ENCODE measurements around the gene SDR9C7.
"Not testable (repeated sequence)": the region's sequence is repeated elsewhere in the genome, so short reads cannot be mapped to it uniquely, and the experiment has no call there.

Gene SDR9C7

DNA sequence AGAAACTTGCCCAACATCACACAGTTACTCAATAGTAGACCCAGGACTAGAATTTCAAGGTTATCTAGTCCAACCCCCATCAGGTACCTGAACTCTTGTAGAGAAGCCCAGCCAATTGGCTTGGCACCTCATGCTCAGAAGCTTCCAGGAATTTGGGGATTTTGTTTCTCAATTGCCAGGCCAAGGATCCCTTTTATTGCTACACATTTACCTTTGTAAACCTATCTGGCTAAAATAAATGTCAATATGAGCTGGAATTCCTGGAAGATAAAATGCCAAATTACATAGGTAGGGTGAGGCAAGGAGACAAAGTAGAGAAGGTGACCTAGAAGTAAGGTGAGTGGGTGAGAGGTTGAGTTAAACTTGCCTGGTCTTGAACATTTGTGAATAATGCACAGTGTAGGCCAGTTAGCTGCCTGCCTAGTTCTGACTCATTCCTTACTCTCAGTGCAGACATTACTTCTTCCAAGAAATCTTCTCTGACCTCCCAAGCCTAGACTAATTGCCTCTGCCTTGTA is 36.3 kb downstream of the SDR9C7 start:
- POLR2A ChIA-PET, result interaction anchor here (0.8 kb wide), 1 partner anchor 173 kb away, joined by 3 read pairs; no protein-coding TSS in a partner anchor
- CTCF ChIA-PET, result no interaction called here
- TF ChIP-seq HDGF (IDR thresholded peaks at IDR 0.05; ENCODE audit: borderline replicate concordance) (no peak), BHLHE40 (IDR thresholded peaks at IDR 0.05; ENCODE audit: borderline replicate concordance) (no peak), CTBP1 (IDR thresholded peaks at IDR 0.05; ENCODE audit: borderline replicate concordance) (no peak), FOXA1 (IDR thresholded peaks at IDR 0.05) (no peak), ZNF384 (IDR thresholded peaks at IDR 0.05) (no peak), FOXM1 (IDR thresholded peaks at IDR 0.05; ENCODE audit: borderline replicate concordance) (no peak), SP1 (IDR thresholded peaks at IDR 0.05) (no peak), SUZ12 (IDR thresholded peaks at IDR 0.05) (no peak), ARNT (IDR thresholded peaks at IDR 0.05) (no peak), ELF4 (IDR thresholded peaks at IDR 0.05) (no peak), TARDBP (IDR thresholded peaks at IDR 0.05) (no peak), NFRKB (IDR thresholded peaks at IDR 0.05) (no peak), L3MBTL2 (conservative IDR thresholded peaks at IDR 0.05) (no peak), FOXK2 (IDR thresholded peaks at IDR 0.05) (no peak), LEF1 (IDR thresholded peaks at IDR 0.05; ENCODE audit: borderline replicate concordance) (no peak)
- TF ChIP-seq, protein P1, sequence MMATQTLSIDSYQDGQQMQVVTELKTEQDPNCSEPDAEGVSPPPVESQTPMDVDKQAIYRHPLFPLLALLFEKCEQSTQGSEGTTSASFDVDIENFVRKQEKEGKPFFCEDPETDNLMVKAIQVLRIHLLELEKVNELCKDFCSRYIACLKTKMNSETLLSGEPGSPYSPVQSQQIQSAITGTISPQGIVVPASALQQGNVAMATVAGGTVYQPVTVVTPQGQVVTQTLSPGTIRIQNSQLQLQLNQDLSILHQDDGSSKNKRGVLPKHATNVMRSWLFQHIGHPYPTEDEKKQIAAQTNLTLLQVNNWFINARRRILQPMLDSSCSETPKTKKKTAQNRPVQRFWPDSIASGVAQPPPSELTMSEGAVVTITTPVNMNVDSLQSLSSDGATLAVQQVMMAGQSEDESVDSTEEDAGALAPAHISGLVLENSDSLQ (IDR thresholded peaks at IDR 0.05), result no peak
- no peak for DNase-seq (ENCODE audit: extremely low spot score)

DNA sequence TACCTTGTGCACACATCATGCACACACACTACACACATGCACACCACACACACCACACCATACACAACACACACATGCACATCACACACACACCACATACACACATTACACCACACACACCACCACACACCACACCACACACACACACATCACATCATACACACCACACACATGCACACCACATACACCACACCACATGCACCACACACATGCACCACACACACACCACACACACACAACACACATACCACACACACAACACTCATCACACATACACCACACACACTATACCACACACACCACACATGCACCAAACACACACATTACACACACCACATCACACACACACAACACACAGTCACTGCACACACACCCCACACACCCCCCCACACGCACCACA is 38.1 kb downstream of the SDR9C7 start:
- ChIA-PET POLR2A (no interaction called here), CTCF (no interaction called here)
- TF ChIP-seq FOXA1 (IDR thresholded peaks at IDR 0.05), result no peak
- no peak for TF ChIP-seq NFRKB (IDR thresholded peaks at IDR 0.05)
- TF ChIP-seq FOXM1 (IDR thresholded peaks at IDR 0.05; ENCODE audit: borderline replicate concordance), result no peak
- no peak for TF ChIP-seq ZNF384 (IDR thresholded peaks at IDR 0.05)
- no peak for TF ChIP-seq L3MBTL2 (conservative IDR thresholded peaks at IDR 0.05)
- no peak for TF ChIP-seq FOXK2 (IDR thresholded peaks at IDR 0.05)
- no peak for TF ChIP-seq LEF1 (IDR thresholded peaks at IDR 0.05; ENCODE audit: borderline replicate concordance)
- TF ChIP-seq CTBP1 (IDR thresholded peaks at IDR 0.05; ENCODE audit: borderline replicate concordance), result no peak
- TF ChIP-seq BHLHE40 (IDR thresholded peaks at IDR 0.05; ENCODE audit: borderline replicate concordance), result no peak
- TF ChIP-seq, protein P1 (IDR thresholded peaks at IDR 0.05), result no peak
- no peak for TF ChIP-seq HDGF (IDR thresholded peaks at IDR 0.05; ENCODE audit: borderline replicate concordance)
- no peak for TF ChIP-seq TARDBP (IDR thresholded peaks at IDR 0.05)
- TF ChIP-seq ARNT (IDR thresholded peaks at IDR 0.05), result no peak
- no peak for DNase-seq (ENCODE audit: extremely low spot score)

DNA sequence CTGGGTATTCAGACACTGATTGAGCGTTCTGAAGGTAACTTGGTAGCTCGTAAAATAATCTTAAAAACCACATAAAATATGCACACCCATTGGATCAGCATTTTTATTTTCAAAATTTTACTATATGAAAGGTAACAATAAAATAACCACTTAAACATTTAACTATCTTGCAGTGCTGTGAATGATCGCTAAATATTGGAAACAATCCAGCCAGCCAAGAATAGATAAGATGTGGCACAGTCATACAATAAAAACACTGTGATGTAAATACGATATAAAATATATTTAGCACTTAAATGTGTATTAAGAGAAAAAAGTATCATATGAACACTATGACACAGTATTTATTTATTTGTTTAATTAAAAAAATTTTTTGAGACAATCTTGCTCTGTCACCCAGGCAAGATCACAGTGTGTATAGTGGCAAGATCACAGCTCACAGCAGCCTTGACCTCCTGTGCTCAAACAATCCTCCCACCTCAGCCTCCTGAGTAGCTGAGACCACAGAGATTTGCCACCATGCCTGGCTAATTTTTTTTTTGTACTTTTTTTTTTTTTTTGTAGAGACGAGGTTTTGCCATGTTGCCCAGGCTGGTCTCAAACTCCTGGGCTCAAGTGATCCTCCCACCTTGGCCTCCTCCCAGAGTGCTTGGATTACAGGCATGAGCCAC is 39.4 kb downstream of the SDR9C7 start:
- TF ChIP-seq FOXA1 (IDR thresholded peaks at IDR 0.05) (no peak), ELF4 (IDR thresholded peaks at IDR 0.05) (no peak), TARDBP (IDR thresholded peaks at IDR 0.05) (no peak), BHLHE40 (IDR thresholded peaks at IDR 0.05; ENCODE audit: borderline replicate concordance) (no peak), ARNT (IDR thresholded peaks at IDR 0.05) (no peak), L3MBTL2 (conservative IDR thresholded peaks at IDR 0.05) (no peak), ZNF384 (IDR thresholded peaks at IDR 0.05) (no peak), SUZ12 (IDR thresholded peaks at IDR 0.05) (no peak), CTBP1 (IDR thresholded peaks at IDR 0.05; ENCODE audit: borderline replicate concordance) (no peak), HDGF (IDR thresholded peaks at IDR 0.05; ENCODE audit: borderline replicate concordance) (no peak), SP1 (IDR thresholded peaks at IDR 0.05) (no peak), FOXK2 (IDR thresholded peaks at IDR 0.05) (no peak), LEF1 (IDR thresholded peaks at IDR 0.05; ENCODE audit: borderline replicate concordance) (no peak), FOXM1 (IDR thresholded peaks at IDR 0.05; ENCODE audit: borderline replicate concordance) (no peak), NFRKB (IDR thresholded peaks at IDR 0.05) (no peak)
- TF ChIP-seq, protein P1 (IDR thresholded peaks at IDR 0.05), result no peak

DNA sequence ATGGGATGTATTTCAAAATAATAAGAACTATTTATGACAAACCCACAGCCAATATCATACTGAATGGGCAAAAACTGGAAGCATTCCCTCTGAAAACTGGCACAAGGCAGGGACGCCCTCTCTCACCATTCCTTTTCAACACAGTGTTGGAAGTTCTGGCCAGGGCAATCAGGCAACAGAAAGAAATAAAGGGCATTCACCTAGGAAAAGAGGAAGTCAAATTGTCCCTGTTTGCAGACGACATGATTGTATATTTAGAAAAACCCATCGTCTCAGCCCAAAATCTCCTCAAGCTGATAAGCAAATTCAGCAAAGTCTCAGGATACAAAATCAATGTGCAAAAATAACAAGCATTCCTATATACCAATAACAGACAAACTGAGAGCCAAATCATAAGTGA is 42.3 kb downstream of the SDR9C7 start:
- DNase-seq (ENCODE audit: extremely low spot score); CTCF ChIA-PET; POLR2A ChIA-PET: not testable (repeated sequence)

More for the DNA sequence above, 39.4 kb downstream of the SDR9C7 start:
- ChIA-PET POLR2A (no interaction called here), CTCF (no interaction called here)
- DNase-seq (ENCODE audit: extremely low spot score), result no peak

DNA sequence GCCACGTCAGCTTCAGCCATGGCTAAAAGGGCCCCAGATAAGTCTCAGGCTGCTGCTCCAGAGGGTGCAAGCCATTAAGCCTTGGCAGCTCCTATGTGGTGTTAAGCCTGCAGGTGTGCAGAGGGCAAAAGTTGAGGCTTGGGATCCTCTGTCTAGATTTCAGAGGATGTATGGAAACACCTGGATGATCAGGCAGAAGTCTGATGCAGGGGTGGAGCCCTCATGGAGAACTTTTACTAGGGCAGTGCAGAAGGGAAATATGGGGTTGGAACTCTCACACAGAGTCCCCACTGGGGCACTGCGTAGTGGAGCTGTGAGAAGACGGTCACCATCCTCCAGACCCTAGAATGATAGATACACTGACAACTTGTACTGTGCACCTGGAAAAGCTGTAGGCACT is 47.9 kb downstream of the SDR9C7 start:
- TF ChIP-seq L3MBTL2 (conservative IDR thresholded peaks at IDR 0.05) (no peak), HDGF (IDR thresholded peaks at IDR 0.05; ENCODE audit: borderline replicate concordance) (no peak), SP1 (IDR thresholded peaks at IDR 0.05) (no peak), ARNT (IDR thresholded peaks at IDR 0.05) (no peak), FOXM1 (IDR thresholded peaks at IDR 0.05; ENCODE audit: borderline replicate concordance) (no peak), ZNF384 (IDR thresholded peaks at IDR 0.05) (no peak), SUZ12 (IDR thresholded peaks at IDR 0.05) (no peak), ELF4 (IDR thresholded peaks at IDR 0.05) (no peak), CTBP1 (IDR thresholded peaks at IDR 0.05; ENCODE audit: borderline replicate concordance) (no peak)
- ChIA-PET POLR2A (no interaction called here), CTCF (no interaction called here)
- DNase-seq (ENCODE audit: extremely low spot score), result no peak

DNA sequence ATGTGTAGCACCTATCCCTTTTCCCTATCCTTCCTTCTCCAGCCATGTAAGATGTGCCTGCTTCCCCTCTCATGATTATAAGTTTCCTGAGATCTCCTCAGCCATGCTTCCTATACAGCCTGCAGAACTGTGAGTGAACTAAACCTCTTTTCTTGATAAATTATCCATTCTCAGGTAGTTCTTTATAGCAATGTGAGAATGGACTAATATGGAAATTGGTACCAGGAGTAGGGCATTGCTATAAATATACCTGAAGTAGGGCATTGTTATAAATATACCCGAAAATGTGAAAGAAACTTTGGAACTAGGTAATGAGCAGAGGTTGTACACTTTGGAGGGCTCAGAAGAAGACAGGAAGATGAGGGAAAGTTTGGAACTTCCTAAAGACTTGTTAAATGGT is 48.9 kb downstream of the SDR9C7 start:
- DNase-seq (ENCODE audit: extremely low spot score), result no peak
- POLR2A ChIA-PET, result no interaction called here
- CTCF ChIA-PET, result no interaction called here
- TF ChIP-seq NFRKB (IDR thresholded peaks at IDR 0.05) (no peak), FOXM1 (IDR thresholded peaks at IDR 0.05; ENCODE audit: borderline replicate concordance) (no peak), HDGF (IDR thresholded peaks at IDR 0.05; ENCODE audit: borderline replicate concordance) (no peak), SUZ12 (IDR thresholded peaks at IDR 0.05) (no peak), ZNF384 (IDR thresholded peaks at IDR 0.05) (no peak), TARDBP (IDR thresholded peaks at IDR 0.05) (no peak), L3MBTL2 (conservative IDR thresholded peaks at IDR 0.05) (no peak), FOXK2 (IDR thresholded peaks at IDR 0.05) (no peak), SP1 (IDR thresholded peaks at IDR 0.05) (no peak), LEF1 (IDR thresholded peaks at IDR 0.05; ENCODE audit: borderline replicate concordance) (no peak), BHLHE40 (IDR thresholded peaks at IDR 0.05; ENCODE audit: borderline replicate concordance) (no peak), ELF4 (IDR thresholded peaks at IDR 0.05) (no peak), FOXA1 (IDR thresholded peaks at IDR 0.05) (no peak), CTBP1 (IDR thresholded peaks at IDR 0.05; ENCODE audit: borderline replicate concordance) (no peak), ARNT (IDR thresholded peaks at IDR 0.05) (no peak)
- TF ChIP-seq, protein P1 (IDR thresholded peaks at IDR 0.05), result no peak

Measured in HEK293T (cell line).